NT2/D1 (cell line): ENCODE results near the gene STAT5B.

ENCODE experiments used
- SUZ12 ChIP-seq: IDR thresholded peaks from 2 replicates; pipeline ENCODE4 v1.6.1; 2011; ENCODE audit not compliant: insufficient read length, insufficient read depth; ENCODE audit errors: extremely low read depth
- YY1 ChIP-seq: IDR thresholded peaks from 2 replicates; pipeline ENCODE4 v1.6.1; 2011; ENCODE audit not compliant: insufficient read length, insufficient read depth
- ZNF274 ChIP-seq: IDR thresholded peaks from 2 replicates; pipeline ENCODE4 v1.6.1; 2011; ENCODE audit warnings: mild to moderate bottlenecking, low read depth, low read length

- TF ChIP-seq YY1: no peak
- TF ChIP-seq ZNF274: no peak
- no peak for TF ChIP-seq SUZ12
Observed at GRCh38 chr17:42285346-42286050, 9.3 kb upstream of the STAT5B start.
